ENCODE results near the gene GJD3. TPM values are rescaled to one million over a fixed set of nuclear protein-coding genes. Genes with fewer than 3 reads are reported as not detected.

The GJD3 gene
- total and polyA plus RNA-seq, 2 donors (not counting 3 experiments of a cell fraction or from before 2014, with no cell fraction given) = 0.10 to 0.40 TPM

DNA sequence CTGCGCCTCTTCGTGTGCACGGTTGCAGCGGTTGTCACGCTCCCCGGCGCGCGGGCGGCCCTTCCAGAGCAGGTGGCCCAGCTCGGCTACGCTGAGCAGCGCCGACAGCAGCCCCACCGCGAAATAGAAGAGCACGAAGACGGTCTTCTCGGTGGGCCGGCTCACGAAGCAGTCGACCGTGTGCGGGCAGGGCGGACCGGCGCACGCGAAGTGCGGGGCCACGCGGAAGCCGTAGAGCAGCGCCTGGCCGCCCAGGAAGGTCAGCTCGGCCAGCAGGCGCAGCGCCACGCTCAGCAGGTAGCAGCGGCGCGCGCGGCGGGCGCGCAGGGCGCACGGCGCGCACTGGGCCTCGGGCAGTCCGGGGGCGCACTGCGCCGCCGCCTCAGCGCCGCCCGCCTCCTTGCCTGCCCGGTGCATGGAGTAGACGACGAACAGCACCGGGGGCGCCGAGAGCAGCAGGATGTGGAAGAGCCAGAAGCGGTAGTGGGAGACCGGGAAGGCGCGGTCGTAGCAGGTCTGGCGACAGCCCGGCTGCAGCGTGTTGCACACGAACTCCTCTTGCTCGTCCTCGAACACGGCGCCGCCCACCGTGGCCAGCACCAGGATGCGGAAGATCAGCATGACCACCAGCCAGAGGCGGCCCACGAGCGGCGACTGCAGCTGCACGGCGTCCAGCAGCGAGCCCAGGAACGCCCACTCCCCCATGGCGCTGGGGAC is 1.3 kb downstream of the GJD3 start:
- BruUV-seq (replicated peaks) = no TSS peak
- intact Hi-C loops (cut with micrococcal nuclease) = no loop called here
- DNase-seq (ENCODE audit: low read depth, low spot score) = peak; percentile 35
- Histone ChIP-seq H3K4me2 (ENCODE audit: insufficient read depth, low read length) (peak overlapping the region; percentile 46), H3K9me3 (replicated peaks; ENCODE audit: control insufficient read depth, insufficient read depth, low read length) (no peaks in the 10 kb centered on the region), H3K9ac (replicated peaks; ENCODE audit: extremely low read depth, insufficient read depth, low read length) (peak overlapping the region; percentile 1), H2AFZ (ENCODE audit: low read depth, low read length) (peak overlapping the region; percentile 82), H3K27me3 (ENCODE audit: control insufficient read depth in 2 of 2, insufficient read depth in 2 of 2, low read length in 2 of 2) (no peaks in the 10 kb centered on the region), H3K9me1 (replicated peaks; ENCODE audit: control insufficient read depth, extremely low read depth, insufficient read depth, low read length) (no peaks in the 10 kb centered on the region), H3K27ac (ENCODE audit: insufficient read depth, low read depth, low read length) (no peak overlapping the region), H3K79me2 (ENCODE audit: control insufficient read depth, insufficient read depth, low read length) (no peaks in the 10 kb centered on the region), H3K36me3 (ENCODE audit: control insufficient read depth in 2 of 2, extremely low read depth in 1 of 2, insufficient read depth in 2 of 2, low read length in 2 of 2) (no peaks in the 10 kb centered on the region), H4K20me1 (replicated peaks; ENCODE audit: control insufficient read depth, extremely low read depth, insufficient read depth, low read length) (no peaks in the 10 kb centered on the region), H3K4me1 (ENCODE audit: control insufficient read depth, extremely low read depth, insufficient read depth, low read length) (peaks cover 7% of the 10 kb centered on the region), H3K4me3 (replicated peaks in 1 of 3; ENCODE audit: insufficient read depth in 1 of 3, low read depth in 1 of 3, low read length in 3 of 3) (peak overlapping the region in 2 of 3 experiments; percentile 41 to 53)
- no peak for FAIRE-seq
- dilution Hi-C loops (cut with MboI; ENCODE audit: extremely low pct_ligation_motif_present, low sequenced_read_pairs) = no loop called here
- TF ChIP-seq MAX (IDR thresholded peaks at IDR 0.05; ENCODE audit: insufficient read depth, insufficient read length) = no peak
- no peak for TF ChIP-seq GATA2 (IDR thresholded peaks at IDR 0.05; ENCODE audit: insufficient read depth, insufficient read length, low read depth, low read length)
- TF ChIP-seq EZH2 (IDR thresholded peaks at IDR 0.05; ENCODE audit: borderline replicate concordance, low read depth, low read length, severe bottlenecking) = no peak
- TF ChIP-seq FOS (IDR thresholded peaks at IDR 0.05; ENCODE audit: borderline replicate concordance, insufficient read depth, low read length) = no peak
- TF ChIP-seq POLR2A (IDR thresholded peaks at IDR 0.05; ENCODE audit: low read depth, low read length) = peak; percentile 17
- ChIA-PET POLR2A (no interaction called here), CTCF (interaction anchor here (0.9 to 18.3 kb wide), 14 partner anchors 8 to 1303 kb away, joined by 3 to 530 read pairs (median 5); partner anchors contain the start of genes IGFBP4, RARA and TOP2A)

DNA sequence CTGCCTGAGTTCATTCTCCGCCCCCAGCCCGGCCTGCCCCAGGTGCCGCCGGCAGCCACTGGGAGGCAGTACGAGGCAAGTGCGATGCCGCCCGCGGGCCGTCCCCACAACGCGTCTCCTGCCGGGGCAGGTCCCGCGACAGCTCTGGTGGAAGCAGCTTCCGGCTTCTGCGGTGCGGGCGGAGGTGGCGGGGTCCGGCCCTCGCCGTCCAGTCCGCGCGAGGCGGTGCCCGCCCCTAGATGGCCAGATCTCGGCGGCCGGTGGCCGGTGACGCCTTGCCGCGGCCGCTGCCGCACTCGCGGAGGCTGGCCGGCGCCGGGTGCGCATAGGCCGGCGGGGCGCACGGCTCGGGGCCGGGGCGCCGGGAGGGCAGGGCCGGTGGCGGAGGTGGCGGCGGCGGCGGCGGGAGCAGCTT is 1.8 kb downstream of the GJD3 start:
- peak overlapping the region; percentile 1 for H3K9ac ChIP-seq (replicated peaks; ENCODE audit: extremely low read depth, insufficient read depth, low read length)
- DNase-seq (ENCODE audit: low read depth, low spot score) (peak; percentile 71), FAIRE-seq (peak; percentile 73)
- H3K4me1 ChIP-seq (ENCODE audit: control insufficient read depth, extremely low read depth, insufficient read depth, low read length) = peaks cover 7% of the 10 kb centered on the region
- no peaks in the 10 kb centered on the region for H4K20me1 ChIP-seq (replicated peaks; ENCODE audit: control insufficient read depth, extremely low read depth, insufficient read depth, low read length)
- H3K27me3 ChIP-seq (ENCODE audit: control insufficient read depth in 2 of 2, insufficient read depth in 2 of 2, low read length in 2 of 2) = no peaks in the 10 kb centered on the region
- CTCF ChIA-PET = interaction anchor here (0.9 to 18.3 kb wide), 14 partner anchors 8 to 1304 kb away, joined by 3 to 530 read pairs (median 5); partner anchors contain the start of genes IGFBP4, RARA and TOP2A
- POLR2A ChIA-PET = no interaction called here
- TF ChIP-seq CTCF (IDR thresholded peaks at IDR 0.05; ENCODE audit: extremely low read depth in 1 of 2, insufficient read depth in 1 of 2, low read depth in 1 of 2, low read length in 2 of 2) (peak; percentile 85 to 88), MAX (IDR thresholded peaks at IDR 0.05; ENCODE audit: insufficient read depth, insufficient read length) (peak; percentile 64), POLR2AphosphoS5 (IDR thresholded peaks at IDR 0.05; ENCODE audit: insufficient read depth, low read depth, low read length) (peak; percentile 24), MYC (IDR thresholded peaks at IDR 0.05; ENCODE audit: low read depth, low read length) (no peak), FOS (IDR thresholded peaks at IDR 0.05; ENCODE audit: borderline replicate concordance, insufficient read depth, low read length) (no peak)
- dilution Hi-C loops (cut with MboI; ENCODE audit: extremely low pct_ligation_motif_present, low sequenced_read_pairs) (no loop called here), intact Hi-C loops (cut with micrococcal nuclease) (loop anchor here (1.0 kb wide), 3 partner anchors 114 to 198 kb away; no protein-coding TSS in a partner anchor)
- peak overlapping the region; percentile 27 for H3K4me2 ChIP-seq (ENCODE audit: insufficient read depth, low read length)
- no peaks in the 10 kb centered on the region for H3K36me3 ChIP-seq (ENCODE audit: control insufficient read depth in 2 of 2, extremely low read depth in 1 of 2, insufficient read depth in 2 of 2, low read length in 2 of 2)
- no TSS peak for BruUV-seq (replicated peaks)
- peak overlapping the region; percentile 82 for H2AFZ ChIP-seq (ENCODE audit: low read depth, low read length)
- no peaks in the 10 kb centered on the region for H3K9me3 ChIP-seq (replicated peaks; ENCODE audit: control insufficient read depth, insufficient read depth, low read length)
- H3K9me1 ChIP-seq (replicated peaks; ENCODE audit: control insufficient read depth, extremely low read depth, insufficient read depth, low read length) = no peaks in the 10 kb centered on the region
- H3K79me2 ChIP-seq (ENCODE audit: control insufficient read depth, insufficient read depth, low read length) = no peaks in the 10 kb centered on the region
- H3K27ac ChIP-seq (ENCODE audit: insufficient read depth, low read depth, low read length) = no peak overlapping the region
- peak overlapping the region in 1 of 3 experiments; percentile 41 for H3K4me3 ChIP-seq (replicated peaks in 1 of 3; ENCODE audit: insufficient read depth in 1 of 3, low read depth in 1 of 3, low read length in 3 of 3)

Measured in endothelial cell of umbilical vein (primary cell).